COR-L47 (cell line): Measurements from ENCODE around the gene ARNT2.

Experiments used
- DNase-seq: peaks from one replicate; lab custom pipeline; 2025; lab: John Stamatoyannopoulos, UW

ARNT2 gene

DNA sequence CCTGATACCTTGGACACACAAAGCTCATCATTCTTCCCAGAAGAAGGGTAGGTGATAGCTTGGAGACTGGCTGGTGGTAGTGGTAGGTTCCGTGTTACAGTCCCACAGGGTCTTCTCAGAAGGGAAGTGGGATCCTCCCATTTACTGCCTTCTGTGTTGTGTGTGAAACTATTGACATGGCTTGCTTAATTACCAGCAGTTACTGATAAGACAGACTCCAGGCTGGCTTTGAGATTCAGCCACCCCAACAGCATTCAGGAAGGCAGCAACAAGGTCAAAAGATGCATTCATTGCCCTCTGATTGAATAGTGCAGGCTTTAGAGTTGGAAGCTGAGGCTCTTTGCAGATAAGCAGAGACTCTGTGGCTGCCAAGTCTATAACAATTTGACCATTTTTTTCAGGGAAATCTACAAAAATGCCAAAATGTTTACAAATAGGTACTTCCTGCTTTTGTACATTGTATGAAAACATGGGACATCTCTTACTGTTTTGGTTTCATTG is 7.7 kb downstream of the ARNT2 start:
- DNase-seq: no peak

DNA sequence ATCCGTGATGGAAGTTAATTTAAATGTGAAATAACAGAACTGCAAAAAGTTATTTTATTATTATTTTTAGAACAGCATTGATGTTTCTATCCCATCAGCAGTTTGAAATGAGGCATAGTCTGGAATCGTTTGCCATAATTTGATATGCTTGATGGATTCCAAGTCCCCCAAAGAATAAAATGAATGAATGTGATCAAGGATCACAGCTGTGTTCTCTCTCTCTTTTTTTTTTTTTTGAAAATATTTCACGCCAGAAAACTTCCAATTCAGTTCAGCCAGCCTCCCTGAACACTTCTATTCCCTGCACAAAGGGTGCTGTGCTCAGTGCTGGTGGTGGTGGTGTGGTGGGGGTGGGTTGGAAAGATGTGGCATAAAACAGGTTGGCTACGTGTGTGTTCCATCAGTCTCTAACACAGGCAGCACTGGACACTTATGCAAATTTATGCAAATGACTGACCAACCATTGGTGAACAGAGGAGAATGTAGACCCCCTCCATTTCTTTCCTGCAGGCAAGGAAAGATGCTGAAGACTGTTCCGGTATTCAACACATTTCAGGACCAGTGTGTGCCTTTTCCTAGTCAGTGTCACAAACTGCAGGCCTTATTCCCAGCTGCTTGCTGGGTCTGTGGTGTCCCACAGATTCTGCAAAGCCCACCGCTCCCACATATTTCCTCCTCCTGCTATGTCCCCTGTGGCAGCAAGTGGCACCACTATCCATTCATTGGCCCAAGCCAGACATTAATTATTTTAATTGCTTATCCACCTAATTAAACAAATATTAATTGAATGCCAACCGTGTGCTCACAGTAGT is 10.6 kb downstream of the ARNT2 start:
- no peak for DNase-seq

DNA sequence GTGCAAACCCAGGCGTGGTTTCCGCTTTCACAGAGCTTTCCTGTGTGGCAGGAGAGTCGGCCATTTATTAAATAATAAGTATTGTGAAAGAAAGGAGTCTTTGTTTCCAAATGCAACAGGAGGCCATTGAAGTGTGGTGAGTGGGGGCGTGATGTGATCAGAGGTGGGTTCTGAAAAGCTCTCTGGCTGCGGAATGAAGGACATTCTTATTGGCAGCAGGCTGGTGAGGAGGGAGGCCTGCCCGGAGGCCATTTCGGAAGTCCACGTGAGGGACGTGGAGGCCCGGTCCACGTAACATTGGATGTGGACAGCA is 11.1 kb downstream of the ARNT2 start:
- DNase-seq: peak; percentile 28

DNA sequence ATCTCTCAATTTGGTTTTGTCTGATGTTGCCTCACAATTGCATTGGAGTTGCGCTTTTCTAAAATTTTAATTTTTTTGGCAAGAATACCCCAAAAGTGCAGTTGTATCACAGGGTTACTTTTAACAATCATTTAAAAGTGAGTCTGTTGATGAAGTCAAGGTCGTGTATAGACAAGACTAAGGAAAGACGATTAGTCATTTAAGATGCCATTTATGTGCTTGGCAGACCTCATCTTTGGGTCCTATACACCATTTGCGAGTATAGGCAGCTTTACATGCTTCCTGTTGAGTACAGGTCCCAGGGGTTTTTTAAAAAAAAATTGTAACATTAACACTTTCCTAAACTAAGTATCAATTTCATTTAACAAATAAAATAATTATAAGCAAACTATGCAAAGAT is 12.5 kb downstream of the ARNT2 start:
- no peak for DNase-seq

DNA sequence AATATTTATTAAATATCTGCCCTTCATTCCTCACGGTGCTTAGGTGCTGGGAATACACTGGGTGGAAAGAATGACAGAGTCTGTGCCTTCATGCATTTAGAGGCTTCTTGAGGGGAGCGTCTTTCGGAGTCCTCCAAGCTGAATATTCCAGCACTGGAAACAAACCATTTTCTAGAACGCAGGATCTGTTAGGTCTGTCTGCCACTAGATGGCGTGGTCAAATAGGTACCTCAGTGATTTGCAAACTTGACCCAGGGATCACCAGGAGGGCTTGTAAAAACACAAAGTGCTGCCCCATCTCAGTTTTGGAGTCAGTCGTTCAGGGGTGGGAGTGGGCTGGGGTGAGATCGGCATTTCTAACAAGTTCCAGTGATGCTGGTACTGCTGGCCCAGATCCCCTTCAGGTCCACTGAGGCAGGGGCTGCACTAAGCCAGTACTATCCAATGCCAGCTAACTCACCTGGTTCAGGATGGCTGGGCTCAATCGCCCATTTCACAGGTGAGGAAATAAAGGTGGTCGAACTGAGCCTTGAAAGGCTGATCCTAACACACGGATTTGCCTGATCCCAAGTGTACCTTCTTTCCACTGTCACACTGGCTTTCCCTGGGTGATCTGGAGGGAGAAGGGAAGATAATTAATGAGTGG is 14.8 kb downstream of the ARNT2 start:
- DNase-seq: peak; percentile 59

DNA sequence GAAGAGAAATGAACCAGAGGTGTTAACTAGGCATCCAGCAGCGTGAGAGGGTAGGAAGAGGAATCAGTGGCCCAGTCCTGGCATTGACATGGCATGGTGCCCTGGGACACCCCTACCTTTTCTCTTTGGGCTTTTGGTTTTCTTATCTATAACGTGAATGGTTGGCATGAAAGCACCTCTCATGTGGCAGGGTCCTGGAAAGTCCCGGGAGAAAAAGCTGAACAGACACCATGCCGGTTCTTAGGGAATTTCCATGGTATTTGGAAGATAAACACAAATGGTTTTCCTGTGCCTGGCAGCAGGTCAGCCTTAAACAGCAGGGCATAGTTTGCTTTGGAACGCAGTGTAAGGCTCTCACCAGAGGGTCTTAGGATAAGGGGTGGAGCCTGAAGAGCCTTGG is 15.4 kb downstream of the ARNT2 start:
- DNase-seq: no peak

DNA sequence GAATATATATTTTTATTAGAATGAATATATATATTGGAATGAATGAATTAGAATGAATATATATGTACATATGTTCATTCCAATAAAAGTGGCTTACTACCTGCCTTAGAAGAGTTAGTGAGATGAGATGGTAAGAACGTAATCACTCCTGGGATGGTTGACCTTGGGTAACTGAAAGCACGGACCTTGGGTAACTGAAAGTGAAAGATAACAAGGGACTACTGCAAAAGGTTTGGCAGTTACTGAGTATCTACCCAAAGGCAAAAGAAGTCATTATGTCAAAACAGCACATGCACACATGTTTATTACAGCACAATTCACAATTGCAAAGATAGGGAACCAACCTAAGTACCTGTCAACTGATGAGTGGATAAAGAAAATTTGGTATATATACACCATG is 16.5 kb downstream of the ARNT2 start:
- no peak for DNase-seq

DNA sequence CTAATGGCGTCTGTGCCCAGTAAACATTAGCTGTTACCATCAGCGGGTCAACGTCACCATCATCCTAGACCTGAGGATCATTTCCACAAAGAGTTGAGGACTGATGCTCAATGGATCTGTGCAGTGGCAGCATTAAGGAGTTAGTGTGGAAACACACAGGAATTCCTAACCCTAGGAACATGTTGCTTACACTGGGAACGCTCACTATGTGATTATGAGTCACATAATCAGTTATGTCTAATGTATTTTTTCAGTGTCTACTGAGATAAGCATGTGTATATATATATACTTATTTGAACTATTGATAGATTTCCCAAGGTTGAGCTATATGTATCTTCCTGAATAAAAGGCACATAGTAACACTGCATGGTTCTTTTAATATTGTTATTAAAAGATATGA is 19.0 kb downstream of the ARNT2 start:
- DNase-seq: no peak

DNA sequence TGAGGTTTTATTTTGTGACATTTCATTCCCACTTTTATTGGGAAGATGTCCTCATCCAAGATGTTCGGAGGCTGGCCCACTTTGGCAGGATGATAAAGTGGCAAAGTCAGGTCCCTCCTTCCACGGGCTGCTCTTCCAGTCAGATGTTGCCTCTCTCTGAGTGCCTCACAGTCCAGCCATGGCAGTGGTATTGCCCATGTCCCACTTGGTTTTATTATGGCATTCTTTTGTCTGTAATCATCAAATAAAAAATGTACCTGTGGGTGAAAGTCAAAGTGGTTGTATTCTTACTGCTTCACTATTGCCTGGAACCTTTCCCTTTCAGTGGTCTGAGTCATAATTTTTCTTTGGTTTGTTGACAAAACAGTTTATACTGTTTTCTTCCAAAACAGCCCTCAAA is 20.2 kb downstream of the ARNT2 start:
- DNase-seq: no peak

DNA sequence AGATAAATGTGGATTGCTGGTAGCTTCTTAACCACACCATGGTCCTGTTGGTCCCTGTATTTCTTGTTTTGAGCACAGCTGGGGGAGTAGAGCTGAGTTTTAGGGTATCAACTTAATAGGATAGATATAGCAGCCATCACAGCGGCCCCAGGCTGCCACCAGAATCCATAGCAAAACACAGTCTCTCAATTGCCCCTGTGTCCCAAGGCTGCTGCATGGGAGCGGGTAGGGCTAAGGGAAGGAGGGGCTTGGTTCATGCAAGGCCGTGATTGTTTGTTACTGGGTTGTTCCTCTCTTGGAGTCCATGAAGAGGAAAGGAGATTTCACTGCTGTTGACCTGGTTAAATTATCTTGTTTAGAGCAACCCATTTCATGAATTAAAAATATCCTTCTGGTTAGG is 22.1 kb downstream of the ARNT2 start:
- no peak for DNase-seq

DNA sequence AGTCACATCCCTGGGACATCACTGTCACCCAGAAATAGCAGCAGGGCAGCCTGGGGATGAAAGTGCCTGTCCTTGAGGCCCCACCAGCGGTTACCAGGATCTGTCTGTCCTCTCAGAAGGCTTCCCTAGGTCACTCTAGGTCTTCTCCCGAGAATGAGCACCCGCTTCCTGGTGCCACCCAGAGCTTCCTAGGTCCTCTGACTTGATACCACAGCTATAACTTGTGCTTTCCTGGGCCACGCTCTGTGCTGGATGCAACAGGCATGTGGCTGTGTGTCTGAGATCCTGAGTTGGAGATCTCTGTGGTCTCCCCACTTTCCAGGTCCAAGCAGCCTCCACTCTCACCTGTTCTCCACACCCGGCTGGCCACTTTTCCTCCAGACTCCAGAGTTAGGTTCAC is 25.8 kb downstream of the ARNT2 start:
- no peak for DNase-seq

DNA sequence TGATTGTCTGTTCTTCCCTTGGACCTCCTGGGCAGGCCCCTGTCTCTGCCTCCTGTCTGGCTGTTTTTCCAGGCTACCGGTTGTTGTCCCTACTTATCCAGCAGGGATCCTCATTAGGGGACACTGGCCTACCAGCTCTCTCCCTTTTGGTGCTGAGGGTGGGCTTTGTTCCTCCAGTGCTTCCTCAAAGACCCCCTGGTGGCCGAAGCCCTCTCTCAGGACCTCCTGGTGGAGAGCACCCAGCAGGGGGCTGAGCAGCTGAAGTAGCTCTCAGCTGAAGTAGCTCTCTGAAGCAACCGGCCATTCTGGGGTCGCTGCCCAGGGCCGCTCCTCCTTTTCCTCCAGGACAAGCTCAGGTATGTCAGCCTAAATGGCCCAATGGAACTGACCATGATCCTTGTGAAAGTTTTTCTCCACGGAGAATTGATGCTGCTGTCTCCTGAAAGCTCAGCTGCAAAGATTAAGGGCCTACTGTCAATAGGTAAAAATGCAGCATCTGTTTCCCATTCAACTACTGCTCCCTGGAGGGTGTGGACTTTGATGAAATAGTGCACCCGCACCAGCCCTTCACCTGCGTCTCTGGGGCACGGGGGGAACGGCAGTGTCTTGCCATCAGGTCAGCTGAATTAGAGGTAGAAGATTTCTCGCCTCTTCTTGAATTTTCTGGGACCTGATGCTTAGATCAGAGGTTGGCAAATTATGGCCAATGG is 27.6 kb downstream of the ARNT2 start:
- peak; percentile 77 for DNase-seq

DNA sequence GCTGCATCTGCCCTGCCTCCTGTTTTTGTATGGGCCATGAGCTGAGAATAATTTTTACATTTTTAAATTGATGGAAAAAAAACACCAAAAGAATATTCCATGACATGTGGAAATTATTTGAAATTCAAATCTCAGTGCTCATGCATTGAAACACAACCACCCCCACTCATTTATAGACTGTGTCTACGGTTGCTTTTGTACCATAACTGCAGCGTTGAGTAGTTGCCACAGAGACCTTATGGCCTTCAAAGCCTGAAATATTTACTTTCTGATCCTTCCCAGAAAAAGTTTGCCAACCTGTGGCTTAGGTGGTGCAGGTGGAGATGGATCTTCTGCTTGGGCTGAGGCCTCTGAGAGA is 28.1 kb downstream of the ARNT2 start:
- DNase-seq: no peak

DNA sequence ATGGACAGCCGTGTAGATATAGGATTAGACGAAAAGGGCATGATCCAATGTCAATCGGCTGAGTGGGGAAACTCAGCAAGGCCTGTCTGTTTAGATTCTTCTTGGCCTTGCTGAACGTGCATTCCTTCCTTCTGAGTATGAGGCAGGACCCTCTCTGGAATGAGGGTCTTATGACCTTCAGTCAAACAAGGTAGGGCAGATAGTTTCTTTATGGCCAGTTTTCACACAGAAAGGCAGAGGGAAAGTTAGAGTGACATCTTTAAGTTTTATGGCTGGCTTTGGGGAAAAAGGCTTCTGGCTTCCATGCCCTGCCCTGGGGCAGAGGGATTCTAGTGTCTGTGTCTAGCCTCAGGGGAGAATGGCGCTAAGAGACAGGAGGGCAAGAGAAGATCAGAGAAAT is 29.7 kb downstream of the ARNT2 start:
- no peak for DNase-seq

DNA sequence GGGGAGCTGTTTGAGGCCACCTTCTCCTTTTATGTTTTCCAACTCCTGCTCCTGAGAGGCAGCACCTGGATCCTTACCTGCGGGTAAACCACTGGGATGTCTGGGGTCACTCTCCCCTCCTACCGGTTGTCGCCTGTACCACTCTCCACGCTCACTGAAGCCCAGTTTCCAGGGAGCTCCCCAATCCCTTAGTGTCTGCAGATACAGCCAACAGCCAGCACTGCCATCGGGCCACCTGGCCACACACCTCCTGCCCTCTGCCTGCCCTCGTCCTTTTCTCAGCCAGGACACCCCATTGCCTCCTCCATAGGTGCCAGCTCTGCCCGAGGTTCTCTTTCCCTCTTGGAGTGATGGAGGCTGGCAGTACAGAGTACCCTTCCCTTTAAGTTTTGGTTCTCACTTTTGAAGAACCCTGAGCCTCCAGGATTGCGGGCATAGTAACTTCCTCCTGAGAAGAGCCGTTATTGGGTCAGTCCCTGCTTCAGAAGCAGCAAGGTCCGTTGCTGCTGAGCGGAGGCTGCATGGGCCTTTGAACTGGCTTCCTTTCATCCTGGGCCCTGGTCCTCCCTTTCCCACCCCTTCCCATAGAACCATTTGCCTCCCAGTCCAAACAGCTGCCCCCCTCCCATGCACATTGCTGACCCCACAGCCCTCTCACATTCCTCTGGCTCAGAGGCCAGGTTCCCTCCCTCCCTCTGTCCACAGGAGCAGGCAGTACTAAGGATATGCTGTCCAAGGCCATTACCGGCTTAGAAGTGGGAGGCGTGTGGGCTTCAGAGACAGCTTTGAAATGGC is 30.9 kb downstream of the ARNT2 start:
- no peak for DNase-seq

DNA sequence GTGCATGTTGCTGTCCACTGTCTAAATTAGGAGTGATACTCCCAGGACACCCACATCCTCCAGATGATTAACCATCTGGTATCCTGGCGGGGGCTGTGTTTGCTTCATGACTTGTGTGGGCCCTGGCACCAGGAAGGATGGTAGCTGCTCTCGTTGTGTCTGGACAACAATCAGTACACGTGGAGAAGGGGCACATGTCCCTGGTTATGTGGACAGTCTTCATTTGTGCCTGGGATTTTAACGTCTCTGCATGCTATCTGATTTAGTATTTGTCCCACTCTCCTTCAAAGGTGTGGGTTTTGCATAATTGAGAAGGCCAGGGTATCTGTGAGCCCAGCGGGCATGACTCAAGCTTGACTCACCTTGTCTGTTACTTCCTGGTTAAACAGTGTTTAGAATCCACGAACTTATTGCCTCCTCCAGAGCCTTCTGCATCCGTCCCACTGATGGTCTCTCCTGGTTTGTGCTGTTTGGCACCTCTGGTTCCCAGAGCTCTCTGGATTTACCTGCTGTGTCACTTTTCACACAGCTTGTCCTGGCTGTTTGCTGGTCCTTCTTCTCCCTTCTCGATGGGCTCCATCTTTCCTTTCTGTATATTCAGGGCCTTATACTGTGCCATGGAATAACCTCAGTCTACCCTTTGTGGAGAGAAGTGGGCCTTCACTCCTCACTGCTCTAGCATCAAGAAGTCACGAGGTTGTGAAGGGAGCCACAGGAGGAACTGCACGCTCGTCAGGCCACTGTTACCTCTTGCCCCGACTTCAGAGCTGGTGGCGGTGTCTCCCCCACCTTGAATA is 32.5 kb downstream of the ARNT2 start:
- no peak for DNase-seq

DNA sequence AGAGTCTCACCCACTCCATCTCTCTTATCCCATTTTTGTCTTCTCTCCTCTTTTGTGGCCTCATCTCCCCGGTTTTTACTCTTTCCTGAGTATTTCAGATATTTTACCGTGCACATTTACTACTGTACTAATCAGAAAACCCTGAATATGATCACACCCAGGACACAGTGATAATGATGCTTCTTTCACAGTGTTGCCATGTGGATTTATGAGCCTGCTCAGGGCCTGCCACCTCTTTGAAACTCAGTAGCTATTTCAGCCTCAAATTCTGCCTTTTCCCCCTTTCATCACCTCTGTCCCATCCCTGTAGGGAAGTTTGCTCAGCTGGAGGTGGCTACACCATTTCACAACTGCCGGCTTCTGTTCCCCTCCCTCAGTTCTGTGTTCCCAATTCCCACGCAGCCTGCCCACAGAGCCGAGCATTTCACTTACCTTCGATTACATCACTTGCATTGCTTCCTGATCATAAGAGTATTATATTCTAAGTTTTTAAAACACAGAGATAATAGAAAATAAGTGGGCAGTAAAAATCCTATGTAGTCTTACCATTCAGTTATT is 33.2 kb downstream of the ARNT2 start:
- DNase-seq: no peak

DNA sequence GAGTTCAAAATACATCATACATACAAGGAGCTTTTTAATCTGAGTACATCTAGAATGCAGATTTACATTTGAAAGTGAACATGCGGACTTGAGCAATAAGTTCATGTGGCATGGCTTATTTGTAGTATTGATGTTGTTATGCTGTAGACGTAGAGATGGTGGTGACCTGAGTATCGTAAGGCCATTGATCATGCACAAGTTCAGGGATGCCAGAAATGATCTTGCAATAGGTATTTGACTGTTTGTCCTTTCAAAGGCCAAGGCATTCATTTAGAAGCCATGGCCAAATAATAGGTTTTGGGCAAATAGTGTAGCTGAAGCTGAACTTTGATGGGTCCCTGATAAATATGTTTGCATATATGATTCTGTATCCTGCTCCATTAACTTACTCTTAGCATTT is 35.0 kb downstream of the ARNT2 start:
- no peak for DNase-seq

DNA sequence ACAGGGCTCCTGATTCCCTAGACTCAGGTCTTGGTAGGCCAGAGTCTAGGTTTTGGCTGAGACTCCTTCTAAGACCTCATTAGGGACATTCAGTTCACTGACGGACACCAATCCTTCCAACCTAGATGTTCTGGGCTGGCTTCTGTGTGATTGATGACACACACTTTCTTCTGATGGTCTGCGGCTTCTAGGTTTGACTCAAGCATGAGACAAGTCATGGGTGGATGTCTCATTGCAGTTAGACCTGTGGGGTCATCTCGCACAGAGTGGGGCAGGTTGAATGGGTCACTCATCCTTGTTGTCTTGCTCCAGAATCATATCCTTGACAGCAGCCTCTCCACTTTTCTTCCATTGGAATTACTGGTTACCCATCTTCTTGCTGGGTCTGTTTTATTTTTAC is 35.8 kb downstream of the ARNT2 start:
- DNase-seq: no peak

DNA sequence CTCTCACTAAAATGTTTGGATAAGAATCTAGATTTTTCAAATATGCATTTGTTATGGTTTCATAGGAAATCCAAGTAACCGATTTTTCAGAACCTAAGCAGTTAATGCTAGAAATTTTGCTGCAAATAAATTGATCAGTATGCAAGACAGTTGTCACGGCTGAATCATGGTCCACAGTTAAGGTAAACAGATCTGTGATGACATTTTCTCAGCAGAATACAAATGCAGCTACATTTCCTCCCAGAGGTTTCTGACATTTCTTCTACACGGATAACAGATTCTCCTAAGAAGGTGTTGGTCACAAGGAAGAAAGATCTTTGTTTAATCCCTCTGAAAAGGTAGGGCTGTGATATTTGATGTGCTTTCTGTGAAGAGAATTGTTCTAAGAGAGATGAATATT is 36.9 kb downstream of the ARNT2 start:
- DNase-seq: no peak

DNA sequence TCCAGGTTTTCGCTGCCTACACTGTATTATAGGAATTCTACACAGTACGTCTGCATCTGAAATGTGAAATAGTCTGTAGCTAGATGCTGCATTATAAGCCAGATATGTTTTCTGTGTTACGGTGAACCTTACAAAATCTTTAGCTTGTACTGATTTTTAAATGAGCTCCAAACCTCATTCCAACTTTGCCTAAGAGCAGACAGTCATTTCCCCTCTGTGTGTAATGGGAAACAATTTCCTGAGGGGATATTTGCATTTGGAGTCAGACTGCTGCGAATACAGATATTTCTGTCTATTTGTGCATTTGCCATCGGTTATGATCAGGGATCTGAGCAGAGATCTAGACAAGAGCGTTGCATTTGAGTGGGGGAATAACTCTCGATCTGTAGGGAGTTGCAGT is 37.5 kb downstream of the ARNT2 start:
- DNase-seq: no peak
